HEK293T (cell line): Measurements from ENCODE around the gene ZFPL1.

Source experiments
- CTCF ChIA-PET: fragments of 350-600 bp; formaldehyde crosslinking; extraction: SDS; loops from one replicate; lab custom pipeline; 2021; ENCODE audit warnings: antibody characterized with exemption, inconsistent platforms; lab: Yijun Ruan, JAX
- POLR2A ChIA-PET: fragments of 350-600 bp; formaldehyde crosslinking; extraction: SDS; loops from one replicate; lab custom pipeline; 2020; ENCODE audit warnings: antibody characterized with exemption, inconsistent platforms; lab: Yijun Ruan, JAX
- DNase-seq: peaks from one replicate; pipeline ENCODE4 v3.0.0; 2012; ENCODE audit warnings: mixed read lengths; ENCODE audit errors: extremely low spot score
- ARNT ChIP-seq: fragments of 450-650 bp; IDR thresholded peaks from 2 replicates; pipeline ENCODE4 v1.6.1; 2017; ENCODE audit warnings: mild to moderate bottlenecking
- BHLHE40 ChIP-seq: fragments of 450-650 bp; IDR thresholded peaks from 2 replicates; pipeline ENCODE4 v1.6.1; 2016; ENCODE audit warnings: mild to moderate bottlenecking, moderate library complexity, borderline replicate concordance
- CTBP1 ChIP-seq: fragments of 450-650 bp; IDR thresholded peaks from 2 replicates; pipeline ENCODE4 v1.6.1; 2016; ENCODE audit warnings: borderline replicate concordance
- ELF4 ChIP-seq: fragments of 450-650 bp; IDR thresholded peaks from 2 replicates; pipeline ENCODE4 v1.6.1; 2017; ENCODE audit warnings: antibody characterized with exemption
- FOXA1 ChIP-seq: fragments of 450-650 bp; IDR thresholded peaks from 2 replicates; pipeline ENCODE4 v1.6.1; 2016; ENCODE audit warnings: mild to moderate bottlenecking
- FOXK2 ChIP-seq: fragments of 450-650 bp; IDR thresholded peaks from 2 replicates; pipeline ENCODE4 v1.6.1; 2016; ENCODE audit warnings: mild to moderate bottlenecking
- FOXM1 ChIP-seq: fragments of 450-650 bp; IDR thresholded peaks from 2 replicates; pipeline ENCODE4 v1.6.1; 2017; ENCODE audit warnings: mild to moderate bottlenecking, borderline replicate concordance
- HDGF ChIP-seq: fragments of 450-650 bp; IDR thresholded peaks from 2 replicates; pipeline ENCODE4 v1.6.1; 2017; ENCODE audit warnings: antibody characterized with exemption, borderline replicate concordance
- L3MBTL2 ChIP-seq: fragments of 450-650 bp; conservative IDR thresholded peaks from 2 replicates; pipeline ENCODE4 v1.6.1; 2016; ENCODE audit warnings: mild to moderate bottlenecking
- LEF1 ChIP-seq: fragments of 450-650 bp; IDR thresholded peaks from 2 replicates; pipeline ENCODE4 v1.6.1; 2017; ENCODE audit warnings: mild to moderate bottlenecking, borderline replicate concordance
- NFRKB ChIP-seq: fragments of 450-650 bp; IDR thresholded peaks from 2 replicates; pipeline ENCODE4 v1.6.1; 2016; ENCODE audit warnings: mild to moderate bottlenecking, moderate library complexity
- PKNOX1 ChIP-seq: fragments of 450-650 bp; IDR thresholded peaks from 2 replicates; pipeline ENCODE4 v1.6.1; 2016
- SP1 ChIP-seq: fragments of 450-650 bp; IDR thresholded peaks from 2 replicates; pipeline ENCODE4 v1.6.1; 2017
- SUZ12 ChIP-seq: fragments of 450-650 bp; IDR thresholded peaks from 2 replicates; pipeline ENCODE4 v1.6.1; 2016; ENCODE audit warnings: mild to moderate bottlenecking
- TARDBP ChIP-seq: fragments of 450-650 bp; IDR thresholded peaks from 2 replicates; pipeline ENCODE4 v1.6.1; 2016
- ZNF384 ChIP-seq: fragments of 450-650 bp; IDR thresholded peaks from 2 replicates; pipeline ENCODE4 v1.6.1; 2016

Gene ZFPL1

GRCh38 chr11:65095427-65095826 is 11.4 kb downstream of the ZFPL1 start:
- POLR2A ChIA-PET = interaction anchor here (1.4 to 2.7 kb wide), 6 partner anchors 10 to 221 kb away, joined by 3 to 18 read pairs (median 4); partner anchors contain the start of gene POLA2
- DNase-seq = no peak

GRCh38 chr11:65095974-65096806 is 12.2 kb downstream of the ZFPL1 start, which contains the start of gene VPS51:
Gene VPS51, plus strand, starts transcription at chr11:65096214. Its CDS starts 37 bp downstream, at chr11:65096251.
- CTCF ChIA-PET = interaction anchor here (4.6 kb wide), 1 partner anchor 15 kb away, joined by 20 read pairs; the partner anchor contains the start of gene TM7SF2

More at GRCh38 chr11:65095427-65095826, 11.4 kb downstream of the ZFPL1 start:
- CTCF ChIA-PET = no interaction called here
- TF ChIP-seq BHLHE40 (no peak), SUZ12 (no peak), NFRKB (no peak), ARNT (no peak), FOXA1 (no peak), ZNF384 (no peak), FOXM1 (no peak), FOXK2 (no peak), TARDBP (no peak), L3MBTL2 (no peak)

GRCh38 chr11:65096926-65097325 is 12.9 kb downstream of the ZFPL1 start:
- CTCF ChIA-PET = interaction anchor here (1.0 to 4.6 kb wide), 2 partner anchors 9 to 15 kb away, joined by 3 to 20 read pairs; partner anchors contain the start of gene TM7SF2
- TF ChIP-seq PKNOX1 (no peak), L3MBTL2 (no peak), TARDBP (no peak), SP1 (no peak)
- no peak for DNase-seq
- POLR2A ChIA-PET = interaction anchor here (0.8 to 2.7 kb wide), 8 partner anchors 13 to 72 kb away, joined by 3 to 18 read pairs (median 4); partner anchors contain the start of genes CDCA5, SAC3D1, TM7SF2 and ZFPL1

More at GRCh38 chr11:65095974-65096806, 12.2 kb downstream of the ZFPL1 start, which contains the start of gene VPS51:
- no peak for TF ChIP-seq FOXK2
- no peak for TF ChIP-seq BHLHE40
- TF ChIP-seq SP1 = no peak
- peak; percentile 84 for TF ChIP-seq NFRKB
- peak; percentile 87 for TF ChIP-seq CTBP1
- peak; percentile 49; the same call in 1 of the 2 replicates for TF ChIP-seq TARDBP
- no peak for TF ChIP-seq HDGF
- no peak for TF ChIP-seq SUZ12
- peak; percentile 89 for TF ChIP-seq ARNT
- peak; percentile 85; the same call in 1 of the 2 replicates for TF ChIP-seq FOXM1
- peak; percentile 74 for TF ChIP-seq ZNF384
- peak; percentile 90 for TF ChIP-seq ELF4
- TF ChIP-seq L3MBTL2 = peak; percentile 25; the same call in 1 of the 2 replicates
- TF ChIP-seq FOXA1 = no peak
- peak; percentile 15; the same call in 1 of the 2 replicates for TF ChIP-seq PKNOX1
- no peak; the same call in 1 of the 2 replicates for TF ChIP-seq LEF1
- DNase-seq = peak; percentile 90
- POLR2A ChIA-PET = interaction anchor here (0.5 to 2.7 kb wide), 11 partner anchors 11 to 85 kb away, joined by 3 to 18 read pairs (median 4); partner anchors contain the start of genes CDCA5, SAC3D1, TM7SF2 and ZFPL1

- CTCF ChIA-PET = interaction anchor here (0.6 to 4.6 kb wide), 4 partner anchors 10 to 250 kb away, joined by 3 to 20 read pairs (median 8); partner anchors contain the start of gene TM7SF2
- no peak for DNase-seq
- TF ChIP-seq SP1 (no peak), BHLHE40 (no peak), LEF1 (no peak), NFRKB (no peak), ARNT (no peak), FOXM1 (no peak), L3MBTL2 (no peak), HDGF (no peak), SUZ12 (no peak), CTBP1 (no peak), TARDBP (no peak), FOXK2 (no peak), ZNF384 (no peak)
- POLR2A ChIA-PET = interaction anchor here (3.4 kb wide), 1 partner anchor 11 kb away, joined by 9 read pairs; the partner anchor contains the start of gene TM7SF2
Observed at GRCh38 chr11:65100674-65101350, 16.8 kb downstream of the ZFPL1 start.

- ChIA-PET CTCF (interaction anchor here (1.8 kb wide), 1 partner anchor 9 kb away, joined by 11 read pairs; the partner anchor contains the start of gene TM7SF2), POLR2A (interaction anchor here (0.9 to 3.4 kb wide), 3 partner anchors 9 to 20 kb away, joined by 4 to 9 read pairs (median 4); partner anchors contain the start of genes FAU, MRPL49 and TM7SF2)
- no peak for DNase-seq
- TF ChIP-seq ELF4 = no peak
Observed at GRCh38 chr11:65102142-65103095, 18.4 kb downstream of the ZFPL1 start.
